Measurements from ENCODE around the gene CELF2.

The CELF2 gene

GRCh38 chr10:11295492-11295891 is 277.8 kb downstream of the CELF2 start:
- DNase-seq (ENCODE audit: low read depth), result no peak
- no peak overlapping the region for H3K4me3 ChIP-seq (ENCODE audit: low read depth, low read length)

GRCh38 chr10:11297136-11297535 is 279.5 kb downstream of the CELF2 start:
- no peak for DNase-seq (ENCODE audit: low read depth)
- no peak overlapping the region for H3K4me3 ChIP-seq (ENCODE audit: low read depth, low read length)

GRCh38 chr10:11298116-11298515 is 280.4 kb downstream of the CELF2 start:
- no peak overlapping the region for H3K4me3 ChIP-seq (ENCODE audit: low read depth, low read length)
- DNase-seq (ENCODE audit: low read depth), result no peak

- no peak for DNase-seq (ENCODE audit: low read depth)
- no peak overlapping the region for H3K4me3 ChIP-seq (ENCODE audit: low read depth, low read length)
Observed at GRCh38 chr10:11299125-11299524, 281.5 kb downstream of the CELF2 start.

GRCh38 chr10:11300026-11300425 is 282.4 kb downstream of the CELF2 start:
- DNase-seq (ENCODE audit: low read depth), result no peak
- no peak overlapping the region for H3K4me3 ChIP-seq (ENCODE audit: low read depth, low read length)

GRCh38 chr10:11300563-11300962 is 282.9 kb downstream of the CELF2 start:
- H3K4me3 ChIP-seq (ENCODE audit: low read depth, low read length), result no peak overlapping the region
- no peak for DNase-seq (ENCODE audit: low read depth)

GRCh38 chr10:11301571-11302111 is 284.0 kb downstream of the CELF2 start:
- no peak for DNase-seq (ENCODE audit: low read depth)
- H3K4me3 ChIP-seq (ENCODE audit: low read depth, low read length), result no peak overlapping the region

- DNase-seq (ENCODE audit: low read depth), result no peak
Observed at GRCh38 chr10:11302181-11302580, 284.5 kb downstream of the CELF2 start.

GRCh38 chr10:11303361-11304170 is 285.9 kb downstream of the CELF2 start:
- no peak for DNase-seq (ENCODE audit: low read depth)

More at GRCh38 chr10:11302181-11302580, 284.5 kb downstream of the CELF2 start:
- H3K4me3 ChIP-seq (ENCODE audit: low read depth, low read length), result no peak overlapping the region

GRCh38 chr10:11304906-11305585 is 287.4 kb downstream of the CELF2 start:
- no peak for DNase-seq (ENCODE audit: low read depth)
- no peak overlapping the region for H3K4me3 ChIP-seq (ENCODE audit: low read depth, low read length)

More at GRCh38 chr10:11303361-11304170, 285.9 kb downstream of the CELF2 start:
- no peak overlapping the region for H3K4me3 ChIP-seq (ENCODE audit: low read depth, low read length)

GRCh38 chr10:11305825-11306593 is 288.3 kb downstream of the CELF2 start:
- no peak for DNase-seq (ENCODE audit: low read depth)
- H3K4me3 ChIP-seq (ENCODE audit: low read depth, low read length), result no peak overlapping the region

- H3K4me3 ChIP-seq (ENCODE audit: low read depth, low read length), result no peak overlapping the region
- DNase-seq (ENCODE audit: low read depth), result no peak
Observed at GRCh38 chr10:11307004-11307403, 289.3 kb downstream of the CELF2 start.

- no peak overlapping the region for H3K4me3 ChIP-seq (ENCODE audit: low read depth, low read length)
- no peak for DNase-seq (ENCODE audit: low read depth)
Observed at GRCh38 chr10:11307937-11308336, 290.3 kb downstream of the CELF2 start.

GRCh38 chr10:11311027-11311426 is 293.4 kb downstream of the CELF2 start:
- DNase-seq (ENCODE audit: low read depth), result no peak
- H3K4me3 ChIP-seq (ENCODE audit: low read depth, low read length), result no peak overlapping the region

- no peak for DNase-seq (ENCODE audit: low read depth)
- H3K4me3 ChIP-seq (ENCODE audit: low read depth, low read length), result no peak overlapping the region
Observed at GRCh38 chr10:11313463-11313862, 295.8 kb downstream of the CELF2 start.

GRCh38 chr10:11317936-11318670 is 300.4 kb downstream of the CELF2 start:
- DNase-seq (ENCODE audit: low read depth), result no peak
- H3K4me3 ChIP-seq (ENCODE audit: low read depth, low read length), result no peak overlapping the region

GRCh38 chr10:11318826-11319598 is 301.3 kb downstream of the CELF2 start:
- no peak for DNase-seq (ENCODE audit: low read depth)

GRCh38 chr10:11319990-11320602 is 302.4 kb downstream of the CELF2 start:
- DNase-seq (ENCODE audit: low read depth), result no peak

More at GRCh38 chr10:11318826-11319598, 301.3 kb downstream of the CELF2 start:
- H3K4me3 ChIP-seq (ENCODE audit: low read depth, low read length), result no peak overlapping the region

More at GRCh38 chr10:11319990-11320602, 302.4 kb downstream of the CELF2 start:
- no peak overlapping the region for H3K4me3 ChIP-seq (ENCODE audit: low read depth, low read length)

Data from skeletal muscle cell (primary cell).